RWPE2 (cell line): Measurements from ENCODE around the gene KRT80.

Source experiments
- ATAC-seq: fragments of 200-7000 bp; cut with Tn5 transposase; 3 replicates; pipeline ENCODE4 v1.9.1; 2021; ENCODE audit warnings: low read depth
- DNase-seq: peaks from one replicate; pipeline ENCODE4 v3.0.0-alpha.2; 2020; ENCODE audit warnings: low spot score
- H3K27ac ChIP-seq: fragments of 450-650 bp; 2 replicates; pipeline ENCODE4 v1.5.1; 2017; ENCODE audit warnings: mild to moderate bottlenecking; ENCODE audit not compliant: poor library complexity, severe bottlenecking
- H3K27me3 ChIP-seq: fragments of 250-450 bp; sonication (Bioruptor Pico); 2 replicates; pipeline ENCODE4 v1.5.1; 2021; ENCODE audit warnings: mild to moderate bottlenecking, moderate library complexity; ENCODE audit not compliant: insufficient read depth, poor library complexity, severe bottlenecking
- H3K36me3 ChIP-seq: fragments of 250-450 bp; sonication (Bioruptor Pico); 2 replicates; pipeline ENCODE4 v1.5.1; 2020; ENCODE audit warnings: low read depth, mild to moderate bottlenecking, moderate library complexity
- H3K4me1 ChIP-seq: fragments of 250-450 bp; sonication (Bioruptor Pico); 2 replicates; pipeline ENCODE4 v1.5.1; 2021; ENCODE audit warnings: mild to moderate bottlenecking, moderate library complexity; ENCODE audit not compliant: insufficient read depth, poor library complexity, severe bottlenecking
- H3K4me3 ChIP-seq: fragments of 250-450 bp; sonication (Bioruptor Pico); 2 replicates; pipeline ENCODE4 v1.5.1; 2021; ENCODE audit warnings: mild to moderate bottlenecking, moderate library complexity; ENCODE audit not compliant: severe bottlenecking
- H3K9me3 ChIP-seq: fragments of 250-450 bp; sonication (Bioruptor Pico); 2 replicates; pipeline ENCODE4 v1.5.1; 2021; ENCODE audit warnings: mild to moderate bottlenecking, moderate library complexity; ENCODE audit not compliant: severe bottlenecking
- TF ChIP-seq, protein P1 (sequence below): fragments of 450-650 bp; IDR thresholded peaks from one replicate; pipeline ENCODE4 v1.5.1; 2017; ENCODE audit warnings: mild to moderate bottlenecking, moderate library complexity; ENCODE audit not compliant: poor library complexity, severe bottlenecking

KRT80 gene

GRCh38 chr12:52228366-52228765, 36.6 kb upstream of the KRT80 start:
- ATAC-seq: no peak
- Histone ChIP-seq H3K27me3 (no peaks in the 10 kb centered on the region), H3K4me1 (peaks cover 46% of the 10 kb centered on the region), H3K27ac (peak overlapping the region; percentile 99), H3K9me3 (peaks cover 3% of the 10 kb centered on the region), H3K4me3 (no peak overlapping the region), H3K36me3 (peaks cover 3% of the 10 kb centered on the region)
- TF ChIP-seq, protein P1, sequence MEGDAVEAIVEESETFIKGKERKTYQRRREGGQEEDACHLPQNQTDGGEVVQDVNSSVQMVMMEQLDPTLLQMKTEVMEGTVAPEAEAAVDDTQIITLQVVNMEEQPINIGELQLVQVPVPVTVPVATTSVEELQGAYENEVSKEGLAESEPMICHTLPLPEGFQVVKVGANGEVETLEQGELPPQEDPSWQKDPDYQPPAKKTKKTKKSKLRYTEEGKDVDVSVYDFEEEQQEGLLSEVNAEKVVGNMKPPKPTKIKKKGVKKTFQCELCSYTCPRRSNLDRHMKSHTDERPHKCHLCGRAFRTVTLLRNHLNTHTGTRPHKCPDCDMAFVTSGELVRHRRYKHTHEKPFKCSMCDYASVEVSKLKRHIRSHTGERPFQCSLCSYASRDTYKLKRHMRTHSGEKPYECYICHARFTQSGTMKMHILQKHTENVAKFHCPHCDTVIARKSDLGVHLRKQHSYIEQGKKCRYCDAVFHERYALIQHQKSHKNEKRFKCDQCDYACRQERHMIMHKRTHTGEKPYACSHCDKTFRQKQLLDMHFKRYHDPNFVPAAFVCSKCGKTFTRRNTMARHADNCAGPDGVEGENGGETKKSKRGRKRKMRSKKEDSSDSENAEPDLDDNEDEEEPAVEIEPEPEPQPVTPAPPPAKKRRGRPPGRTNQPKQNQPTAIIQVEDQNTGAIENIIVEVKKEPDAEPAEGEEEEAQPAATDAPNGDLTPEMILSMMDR: no peak
- DNase-seq: no peak

DNA sequence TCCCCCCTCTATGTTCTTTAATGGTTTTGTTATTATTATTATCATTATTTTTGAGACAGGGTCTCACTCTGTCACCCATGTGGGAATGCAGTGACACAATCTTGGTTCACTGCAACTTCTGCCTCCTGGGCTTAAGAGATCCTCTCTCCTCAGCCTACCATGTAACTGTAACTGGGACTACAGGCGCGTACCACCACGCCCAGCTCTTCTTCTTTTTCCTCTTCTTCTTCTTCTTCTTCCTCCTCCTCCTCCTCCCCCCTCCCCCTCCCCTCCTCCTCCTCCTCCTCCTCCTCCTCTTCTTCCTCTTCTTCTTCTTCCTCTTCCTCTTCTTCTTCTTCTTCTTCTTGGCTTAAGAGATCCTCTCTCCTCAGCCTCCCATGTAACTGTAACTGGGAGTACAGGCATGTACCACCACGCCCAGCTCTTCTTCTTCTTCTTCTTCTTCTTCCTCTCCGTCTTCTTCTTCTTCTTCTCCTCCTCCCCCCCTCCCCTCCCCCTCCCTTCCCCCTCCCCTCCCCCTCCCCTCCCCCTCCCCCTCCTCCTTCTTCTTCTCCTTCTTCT, 35.9 kb upstream of the KRT80 start:
- DNase-seq (no peak), ATAC-seq (no peak)
- peaks cover 3% of the 10 kb centered on the region for H3K9me3 ChIP-seq
- TF ChIP-seq, protein P1: no peak
- peaks cover 52% of the 10 kb centered on the region for H3K4me1 ChIP-seq
- no peak overlapping the region for H3K4me3 ChIP-seq
- no peaks in the 10 kb centered on the region for H3K27me3 ChIP-seq
- H3K27ac ChIP-seq: no peak overlapping the region
- no peaks in the 10 kb centered on the region for H3K36me3 ChIP-seq

DNA sequence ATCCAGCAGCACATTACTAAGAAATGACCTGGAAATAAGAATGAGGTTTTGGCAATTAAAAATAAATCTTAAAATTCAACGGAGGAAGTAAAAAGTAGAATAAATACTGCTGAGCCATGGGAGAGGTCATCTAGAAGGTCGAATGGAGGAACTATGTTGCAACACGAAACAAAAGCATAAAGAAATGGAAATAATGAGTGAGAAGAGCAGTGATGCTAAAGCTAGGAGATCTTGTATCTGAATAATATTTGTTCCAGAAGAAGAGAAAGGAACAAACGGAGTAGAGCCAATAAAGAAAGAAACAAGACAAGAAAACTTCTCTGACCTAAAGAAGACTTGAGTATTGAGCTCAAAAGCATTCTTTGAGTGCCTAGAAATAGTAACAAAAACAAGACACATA, 34.6 kb upstream of the KRT80 start:
- ATAC-seq (no peak), DNase-seq (no peak)
- H3K27me3 ChIP-seq: no peaks in the 10 kb centered on the region
- no peak overlapping the region for H3K4me3 ChIP-seq
- TF ChIP-seq, protein P1: no peak
- no peaks in the 10 kb centered on the region for H3K36me3 ChIP-seq
- peak overlapping the region; percentile 7 for H3K27ac ChIP-seq
- H3K4me1 ChIP-seq: peaks cover 48% of the 10 kb centered on the region
- peaks cover 3% of the 10 kb centered on the region for H3K9me3 ChIP-seq

DNA sequence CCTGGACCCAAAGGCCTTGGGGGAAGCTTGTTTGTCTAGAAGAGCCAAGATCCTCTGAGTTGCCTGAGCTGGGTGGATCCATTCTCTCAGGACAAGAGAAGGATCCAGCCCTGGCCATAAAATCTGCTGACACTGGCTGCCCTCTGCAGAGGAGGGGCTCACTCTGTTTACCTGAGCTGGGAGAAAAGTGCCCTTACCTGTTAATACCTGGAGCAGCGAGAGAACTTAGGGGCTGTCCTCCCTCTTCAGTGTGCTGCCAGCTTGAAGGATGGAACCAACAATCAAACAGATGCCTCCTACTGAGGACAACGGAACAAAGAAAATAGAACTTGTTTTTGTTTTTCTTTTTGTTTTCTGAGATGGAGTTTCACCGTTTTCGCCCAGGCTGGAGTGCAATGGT, 33.9 kb upstream of the KRT80 start:
- ATAC-seq: no peak
- H3K36me3 ChIP-seq: no peaks in the 10 kb centered on the region
- no peak overlapping the region for H3K27ac ChIP-seq
- H3K9me3 ChIP-seq: peaks cover 3% of the 10 kb centered on the region
- TF ChIP-seq, protein P1: no peak
- H3K4me3 ChIP-seq: no peak overlapping the region
- no peaks in the 10 kb centered on the region for H3K27me3 ChIP-seq
- DNase-seq: peak; percentile 9
- H3K4me1 ChIP-seq: peaks cover 46% of the 10 kb centered on the region

- DNase-seq: no peak
- H3K4me1 ChIP-seq: peaks cover 32% of the 10 kb centered on the region
- no peak for ATAC-seq
- H3K36me3 ChIP-seq: no peaks in the 10 kb centered on the region
- peak overlapping the region; percentile 49 for H3K27ac ChIP-seq
- H3K4me3 ChIP-seq: no peak overlapping the region
- TF ChIP-seq, protein P1: no peak
- H3K27me3 ChIP-seq: no peaks in the 10 kb centered on the region
- peaks cover 3% of the 10 kb centered on the region for H3K9me3 ChIP-seq
Observed at GRCh38 chr12:52224151-52224550, 32.3 kb upstream of the KRT80 start.
